ENCODE results near the gene PCYOX1L.

- TF ChIP-seq CTCF (IDR thresholded peaks at IDR 0.05), result no peak
- no peak for TF ChIP-seq POLR2AphosphoS5 (IDR thresholded peaks at IDR 0.05; ENCODE audit: low read depth, low read length)
These were observed 14.4 kb downstream of the PCYOX1L start for GRCh38 chr5:149372076-149372795.
